Ascending aorta (tissue), 2 donors: ENCODE measurements around the gene SYNE3. TPM values are rescaled to one million over a fixed set of nuclear protein-coding genes. Genes with fewer than 3 reads are reported as not detected.

Experiments used
- DNase-seq, 2 donors: peaks; one replicate each; pipeline ENCODE4 v3.0.0-alpha.2; 2019; ENCODE audit warnings: low spot score in 2 of 2
- H3K27ac ChIP-seq, 2 donors: fragments of 200-600 bp; sonication (generic); one replicate each; pipeline ENCODE4 v1.5.1; 2016 to 2017; ENCODE audit warnings: mild to moderate bottlenecking in 1 of 2
- H3K27me3 ChIP-seq: fragments of 200-600 bp; sonication (generic); one replicate; pipeline ENCODE4 v1.5.1; 2017
- H3K36me3 ChIP-seq, 2 donors: fragments of 200-600 bp; sonication (generic); one replicate each; pipeline ENCODE4 v1.5.1; 2016
- H3K4me1 ChIP-seq, 2 donors: fragments of 200-600 bp; sonication (generic); one replicate each; pipeline ENCODE4 v1.5.1; 2016 to 2017; ENCODE audit warnings: mild to moderate bottlenecking in 1 of 2
- H3K4me3 ChIP-seq, 2 donors: fragments of 200-600 bp; sonication (generic); one replicate each; pipeline ENCODE4 v1.5.1; 2016 to 2017; ENCODE audit warnings: mild to moderate bottlenecking in 1 of 2
- H3K9me3 ChIP-seq, 2 donors: fragments of 200-600 bp; sonication (generic); one replicate each; pipeline ENCODE4 v1.5.1; 2016
- CTCF ChIP-seq, 3 experiments: fragments of 200-600 bp in 2 of 3; fragments of 450-650 bp in 1 of 3; sonication (generic) in 2 of 3; IDR thresholded peaks; one replicate each; pipeline ENCODE4 v1.5.1; 2016 to 2019; ENCODE audit warnings: antibody characterized with exemption in 3 of 3, mild to moderate bottlenecking in 1 of 3, moderate library complexity in 1 of 3
- intact Hi-C: fragments of 100-400 bp; cut with DNase I; formaldehyde crosslinking; loops from one replicate; pipeline ENCODE4 v1.15.1; 2023
- total RNA-seq: library from RNA; depleted of rRNA; stranded (reverse); fragments of >200 nt; gene quantifications from one replicate; pipeline ENCODE4 v1.1.0, GENCODE V29; 2016

Gene SYNE3
- total RNA-seq, 1 donor from 2014 or later = 84.1 TPM

- Histone ChIP-seq H3K9me3 (no peaks in the 10 kb centered on the region), H3K4me3 (peak within 1 kb of the TSS; percentile 75 to 85), H3K36me3 (no peaks in the 10 kb centered on the region), H3K27me3 (no peaks in the 10 kb centered on the region), H3K4me1 (peaks cover 26 to 46% of the 10 kb centered on the region in 2 donors), H3K27ac (peak within 1 kb of the TSS; percentile 76 to 84)
- intact Hi-C loops = loop anchor here (2.0 to 10.0 kb wide), 6 partner anchors 210 to 1263 kb away; partner anchors contain the start of genes ATG2B, C14orf132, DICER1 and GSKIP
- peak; percentile 100 for DNase-seq
- TF ChIP-seq CTCF (IDR thresholded peaks at IDR 0.05) = peak in 1 of 3 experiments; percentile 29
Measured at GRCh38 chr14:95534299-95535225, 18.1 kb upstream of the SYNE3 start, which contains the start of gene GLRX5. TSS of gene GLRX5 (plus strand) at chr14:95535050. CDS start at chr14:95535090, 40 bp downstream.

- Histone ChIP-seq H3K4me3 (peak overlapping the region; percentile 75 to 85), H3K36me3 (no peaks in the 10 kb centered on the region), H3K27me3 (no peaks in the 10 kb centered on the region), H3K4me1 (peaks cover 26 to 46% of the 10 kb centered on the region in 2 donors), H3K27ac (peak overlapping the region; percentile 76 to 84), H3K9me3 (no peaks in the 10 kb centered on the region)
- intact Hi-C loops = loop anchor here (2.0 to 10.0 kb wide), 5 partner anchors 209 to 1263 kb away; partner anchors contain the start of genes ATG2B, DICER1, GSKIP and PAPOLA
- no peak for DNase-seq
- TF ChIP-seq CTCF (IDR thresholded peaks at IDR 0.05) = no peak
Measured at GRCh38 chr14:95533822-95534221, 17.4 kb upstream of the SYNE3 start.

- intact Hi-C loops = loop anchor here (5.0 to 10.0 kb wide), 4 partner anchors 209 to 1264 kb away; partner anchors contain the start of genes ATG2B, GSKIP, PAPOLA and VRK1
Measured at GRCh38 chr14:95533391-95533821, 17.0 kb upstream of the SYNE3 start.

GRCh38 chr14:95531969-95532368, 15.5 kb upstream of the SYNE3 start:
- no peak for TF ChIP-seq CTCF (IDR thresholded peaks at IDR 0.05)
- no peaks in the 10 kb centered on the region for H3K36me3 ChIP-seq
- H3K27ac ChIP-seq = peak overlapping the region; percentile 53 to 60
- H3K4me3 ChIP-seq = peak overlapping the region in 1 of 2 donors; percentile 14
- H3K27me3 ChIP-seq = no peaks in the 10 kb centered on the region
- DNase-seq = no peak
- no peaks in the 10 kb centered on the region for H3K9me3 ChIP-seq
- peaks cover 26 to 54% of the 10 kb centered on the region in 2 donors for H3K4me1 ChIP-seq
- intact Hi-C loops = loop anchor here (5.0 to 10.0 kb wide), 4 partner anchors 207 to 1265 kb away; partner anchors contain the start of genes ATG2B, GSKIP, PAPOLA and VRK1

More at GRCh38 chr14:95533391-95533821, 17.0 kb upstream of the SYNE3 start:
- Histone ChIP-seq H3K9me3 (no peaks in the 10 kb centered on the region), H3K36me3 (no peaks in the 10 kb centered on the region), H3K27me3 (no peaks in the 10 kb centered on the region), H3K27ac (peak overlapping the region; percentile 76 to 84), H3K4me3 (peak overlapping the region; percentile 75 to 85), H3K4me1 (peaks cover 26 to 46% of the 10 kb centered on the region in 2 donors)
- no peak for DNase-seq
- TF ChIP-seq CTCF (IDR thresholded peaks at IDR 0.05) = no peak

GRCh38 chr14:95531473-95531872, 15.0 kb upstream of the SYNE3 start:
- no peak for TF ChIP-seq CTCF (IDR thresholded peaks at IDR 0.05)
- H3K4me3 ChIP-seq = peak overlapping the region in 1 of 2 donors; percentile 14
- intact Hi-C loops = loop anchor here (5.0 to 10.0 kb wide), 4 partner anchors 207 to 1266 kb away; partner anchors contain the start of genes ATG2B, GSKIP, PAPOLA and VRK1
- no peaks in the 10 kb centered on the region for H3K36me3 ChIP-seq
- H3K27ac ChIP-seq = peak overlapping the region; percentile 53 to 60
- H3K9me3 ChIP-seq = no peaks in the 10 kb centered on the region
- peaks cover 27 to 53% of the 10 kb centered on the region in 2 donors for H3K4me1 ChIP-seq
- no peak for DNase-seq
- H3K27me3 ChIP-seq = no peaks in the 10 kb centered on the region
